HG02943 (cell line): Measurements from ENCODE around the gene PLCB3.
A peak's percentile ranks its signal among the peaks of the same experiment; 100 is the strongest.
"Not testable (repeated sequence)": the region's sequence is repeated elsewhere in the genome, so short reads cannot be mapped to it uniquely, and the experiment has no call there.

ENCODE experiments used
- ATAC-seq: cut with Tn5 transposase; IDR thresholded peaks from one replicate; pipeline ENCODE4 v1.9.1; 2021; ENCODE audit warnings: mild to moderate bottlenecking, low read depth, moderate library complexity; ENCODE audit not compliant: unreplicated experiment

The PLCB3 gene

DNA sequence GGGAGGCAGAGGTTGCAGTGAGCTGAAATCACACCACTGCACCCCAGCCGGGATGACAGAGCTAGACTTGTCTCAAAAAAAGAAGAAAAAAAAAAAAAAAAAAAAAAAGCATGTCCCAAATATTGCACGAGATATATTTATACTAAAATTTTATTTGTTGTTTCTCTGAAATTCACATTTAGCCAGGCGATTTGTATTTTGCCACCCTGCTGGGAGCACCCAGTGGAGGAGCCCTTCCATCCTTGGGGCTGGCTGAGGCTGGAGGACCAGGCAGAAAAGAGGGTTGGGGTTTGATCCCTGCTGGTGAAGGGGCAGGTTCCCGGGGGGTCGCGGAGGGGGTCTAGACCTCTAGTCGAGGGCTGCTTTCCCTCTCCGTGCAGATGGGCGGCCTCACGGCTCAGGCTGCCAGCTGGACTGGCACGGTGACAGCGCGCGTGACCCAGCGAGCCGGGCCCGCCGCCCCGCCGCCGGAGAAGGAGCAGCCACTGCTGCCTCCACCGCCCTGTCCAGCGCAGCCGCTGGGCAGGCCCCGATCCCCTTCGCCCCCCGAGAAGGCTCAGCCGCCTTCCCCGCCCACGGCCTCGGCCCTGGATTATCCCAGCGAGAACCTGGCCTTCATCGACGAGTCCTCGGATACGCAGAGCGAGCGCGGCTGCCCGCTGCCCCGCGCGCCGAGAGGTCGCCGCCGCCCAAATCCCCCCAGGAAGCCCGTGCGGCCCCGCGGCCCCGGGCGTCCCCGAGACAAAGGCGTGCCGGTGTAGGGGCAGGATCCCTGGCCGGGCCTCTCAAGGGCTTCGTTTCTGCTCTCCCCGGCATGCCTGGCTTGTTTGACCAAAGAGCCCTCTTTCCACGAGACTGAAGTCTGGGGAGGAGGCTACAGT, 47.9 kb downstream of the PLCB3 start:
- no peak for ATAC-seq

DNA sequence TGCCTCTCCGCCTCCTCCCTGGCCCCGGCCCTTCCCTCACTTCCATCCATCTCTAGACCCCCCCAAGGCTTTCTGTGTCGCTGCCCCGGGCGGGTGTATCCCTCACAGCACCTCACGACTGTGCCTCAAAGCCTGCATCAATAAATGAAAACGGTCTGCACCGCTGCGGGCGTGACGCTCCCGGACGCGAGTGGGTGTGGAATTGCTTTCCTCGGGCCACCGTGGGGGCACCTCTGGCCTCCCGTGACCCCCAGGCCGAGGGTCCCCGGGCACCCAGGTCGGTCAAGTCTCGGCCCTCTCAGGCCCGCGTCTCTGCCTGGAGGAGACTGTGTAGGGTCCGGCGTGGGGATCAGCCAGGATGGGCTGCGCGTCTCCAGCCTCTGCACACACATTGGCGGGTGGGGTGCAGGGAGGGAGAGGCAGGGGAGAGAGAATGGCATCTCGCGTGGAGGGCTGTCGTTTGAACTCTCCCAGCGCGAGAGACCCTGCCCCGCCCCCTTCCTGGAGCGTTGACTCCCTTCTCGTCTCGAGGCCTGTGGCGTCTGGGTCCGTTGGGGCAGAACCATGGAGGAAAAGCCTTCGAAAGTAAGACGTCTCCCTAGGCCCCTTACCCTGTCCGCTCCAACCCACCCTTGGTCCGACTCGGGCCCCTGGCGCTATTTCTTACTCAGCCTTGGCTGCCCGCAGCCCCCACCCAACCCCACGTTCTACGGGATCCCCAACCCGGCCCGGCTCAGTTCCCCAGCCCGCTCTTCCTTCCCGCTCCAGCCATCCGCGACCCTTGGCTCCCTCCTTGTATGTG, 48.7 kb downstream of the PLCB3 start, which contains the start of gene CATSPERZ:
CATSPERZ (plus strand) TSS at position 512 of the 802 bp plus-strand sequence; CDS start at position 565, 53 bp downstream.
- ATAC-seq = no peak

DNA sequence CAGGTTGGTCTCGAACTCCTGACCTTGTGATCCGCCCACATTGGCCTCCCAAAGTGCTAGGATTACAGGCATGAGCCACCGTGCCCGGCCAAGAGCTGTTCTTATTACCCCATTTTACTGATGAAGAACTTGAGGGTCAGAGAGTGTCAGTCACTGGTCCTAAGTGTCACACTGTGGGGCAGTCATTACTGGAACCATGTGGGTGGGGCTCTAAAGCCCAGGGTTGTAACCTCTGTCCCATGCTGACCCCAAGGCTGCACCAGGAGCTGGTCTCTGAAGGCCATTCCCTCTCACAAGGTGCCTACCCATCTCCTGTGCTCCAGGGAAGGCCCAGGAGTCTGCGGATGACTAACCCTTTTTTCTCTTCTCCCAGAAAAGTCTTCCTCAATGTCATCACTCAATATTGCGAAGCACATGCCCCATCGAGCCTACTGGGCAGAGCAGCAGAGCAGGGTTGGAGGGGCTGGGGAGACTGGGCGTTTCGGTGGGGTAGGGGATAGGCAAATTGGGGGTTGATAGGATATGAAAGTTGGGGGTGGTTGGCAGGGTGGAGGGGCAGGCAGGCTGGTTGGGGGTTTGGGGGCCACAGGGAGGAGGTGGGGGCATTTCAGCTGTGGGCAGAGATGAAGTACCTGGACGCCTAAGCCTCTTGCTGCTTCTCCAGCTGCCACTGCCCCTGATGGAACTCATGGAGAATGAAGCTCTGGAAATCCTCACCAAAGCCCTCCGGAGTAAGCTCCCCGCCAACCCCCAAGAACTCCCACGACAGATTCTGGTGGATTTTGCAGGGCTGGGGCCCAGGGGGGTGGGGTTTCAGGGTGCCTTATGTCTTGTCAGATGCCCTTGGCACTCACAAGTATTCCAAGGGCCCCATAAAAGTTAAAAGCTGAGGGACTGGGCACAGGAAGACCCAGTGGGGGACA, 52.0 kb downstream of the PLCB3 start:
- ATAC-seq = no peak

DNA sequence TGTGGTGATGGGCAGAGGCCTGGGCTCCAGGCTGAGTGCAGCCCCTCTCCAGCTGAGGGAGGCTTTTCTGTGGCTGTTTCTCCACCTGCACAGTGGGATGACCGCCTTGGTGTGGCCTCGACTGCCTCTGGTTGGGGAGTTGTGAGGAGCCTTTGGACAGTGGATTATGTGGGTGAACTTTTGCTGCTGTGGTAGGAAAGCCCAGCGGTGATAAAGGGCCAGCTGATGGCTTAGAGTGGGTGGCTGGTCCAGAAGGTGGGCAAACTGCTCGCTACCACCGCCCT, 52.6 kb downstream of the PLCB3 start:
- no peak for ATAC-seq

DNA sequence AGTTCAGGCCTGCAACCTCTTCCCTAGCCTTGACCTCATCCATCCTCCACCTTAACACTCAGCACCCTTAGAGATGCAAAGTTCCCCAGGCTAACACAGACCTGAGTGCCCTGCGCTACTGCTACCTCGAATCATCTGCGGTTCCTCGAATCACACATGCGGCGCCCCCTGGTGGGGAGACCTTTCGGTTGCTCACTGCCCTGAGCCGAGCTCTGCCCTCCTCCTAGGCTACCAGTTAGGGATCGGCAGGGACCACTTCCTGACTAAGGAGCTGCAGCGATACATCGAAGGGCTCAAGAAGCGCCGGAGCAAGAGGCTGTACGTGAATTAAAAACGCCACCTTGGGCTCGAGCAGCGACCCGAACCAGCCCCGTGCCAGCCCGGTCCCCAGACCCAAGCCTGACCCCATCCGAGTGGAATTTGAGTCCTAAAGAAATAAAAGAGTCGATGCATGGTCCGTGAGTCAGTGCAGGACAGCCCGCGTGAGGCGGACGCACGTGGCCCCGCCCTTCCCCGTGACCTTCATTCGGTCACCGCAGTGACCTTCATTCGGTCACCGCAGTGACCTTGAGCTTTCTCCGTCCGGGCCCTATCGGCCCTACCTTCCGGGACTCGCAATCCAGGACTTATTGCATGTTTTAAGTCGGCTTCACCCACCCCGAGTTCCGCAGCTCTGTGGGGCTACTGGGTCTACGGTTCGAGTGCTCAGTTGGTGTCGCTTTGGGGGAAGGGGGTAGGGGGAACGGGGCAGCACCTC, 53.2 kb downstream of the PLCB3 start:
- peak; percentile 11 for ATAC-seq

DNA sequence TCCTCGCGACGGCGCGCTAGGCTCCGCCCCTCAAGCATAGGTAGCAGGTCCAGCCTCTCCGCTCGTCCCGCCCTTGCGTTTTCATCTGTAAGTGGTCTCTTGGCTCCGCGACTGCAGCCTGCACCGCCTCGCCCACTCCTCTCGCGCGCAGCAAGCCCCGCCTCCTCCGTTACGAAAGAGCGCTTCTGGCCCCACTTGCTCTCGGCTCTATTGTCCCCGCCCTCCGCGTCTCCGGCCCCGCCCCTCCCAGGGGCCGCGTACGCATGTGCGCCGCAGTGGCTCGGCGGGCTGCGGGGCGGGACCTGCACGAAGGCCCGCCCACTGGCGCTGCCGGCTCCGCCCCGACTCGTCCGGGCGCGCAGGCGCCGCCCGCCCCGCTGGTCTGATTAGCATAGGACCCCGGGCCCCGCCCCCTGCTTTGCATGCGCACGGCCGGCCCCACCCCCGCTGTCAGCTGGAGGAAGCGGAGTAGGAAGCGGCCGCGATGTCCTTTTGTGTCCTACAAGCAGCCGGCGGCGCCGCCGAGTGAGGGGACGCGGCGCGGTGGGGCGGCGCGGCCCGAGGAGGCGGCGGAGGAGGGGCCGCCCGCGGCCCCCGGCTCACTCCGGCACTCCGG, 53.9 kb downstream of the PLCB3 start, which contains the start of gene ESRRA:
ESRRA (plus strand) TSS at position 450 of the 616 bp plus-strand sequence. CDS start 1,656 bp downstream, outside the sequence.
- ATAC-seq = peak; percentile 53

DNA sequence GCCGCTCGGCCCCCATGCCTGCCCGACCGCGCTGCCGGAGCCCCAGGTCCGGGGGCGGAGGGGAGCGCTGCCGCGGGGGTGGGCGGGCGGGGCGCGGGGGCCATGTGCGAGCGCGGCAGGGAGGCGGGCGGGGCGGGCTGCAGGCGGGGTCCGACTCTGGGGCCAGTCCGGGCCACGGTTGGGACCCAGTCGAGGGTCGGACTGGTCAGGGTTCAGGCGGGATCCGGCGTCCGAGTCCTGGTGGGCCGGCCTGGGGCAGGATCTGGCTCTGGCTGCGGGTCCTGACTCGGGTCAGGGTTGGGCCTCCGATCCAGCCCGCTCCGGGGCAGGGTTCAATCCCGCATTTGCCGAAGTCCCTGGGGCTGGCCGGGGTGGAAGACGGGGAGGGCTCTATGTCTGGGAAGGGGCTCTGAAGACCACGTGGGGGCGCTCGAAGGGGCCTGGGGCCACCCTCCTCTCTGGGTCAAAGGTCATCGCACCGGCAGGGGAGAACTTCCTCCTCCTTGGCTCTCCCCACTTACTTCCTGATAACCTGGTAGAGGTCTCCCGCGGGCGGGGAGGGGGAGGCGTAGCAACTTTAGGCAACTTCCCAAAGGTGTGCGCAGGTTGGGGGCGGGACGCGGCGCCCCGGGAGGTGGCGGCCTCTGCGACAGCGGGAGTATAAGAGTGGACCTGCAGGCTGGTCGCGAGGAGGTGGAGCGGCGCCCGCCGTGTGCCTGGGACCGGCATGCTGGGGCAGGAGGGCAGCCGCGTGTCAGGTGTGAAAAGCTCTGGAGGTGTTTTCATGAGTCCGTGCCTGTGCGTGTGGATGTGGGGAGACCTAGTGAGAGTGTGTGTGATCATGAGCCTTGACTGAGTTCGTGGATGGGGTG, 54.6 kb downstream of the PLCB3 start:
- peak; percentile 32 for ATAC-seq

DNA sequence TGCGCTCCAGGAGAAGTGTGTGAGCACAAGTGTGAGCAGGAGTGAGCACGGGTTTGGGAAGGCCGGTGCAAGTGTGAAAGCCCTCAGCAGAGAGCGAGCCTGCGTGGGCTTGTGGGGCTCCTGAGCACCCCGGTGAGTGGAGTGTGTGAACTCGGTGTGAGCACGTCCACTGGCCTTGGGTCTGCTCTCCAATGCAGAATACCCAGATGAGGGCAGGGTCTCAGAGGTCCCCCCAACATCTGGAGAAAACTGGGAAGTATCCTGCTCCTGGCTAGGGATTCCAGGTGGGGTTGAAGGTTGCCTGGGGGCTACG, 55.2 kb downstream of the PLCB3 start:
- no peak for ATAC-seq

DNA sequence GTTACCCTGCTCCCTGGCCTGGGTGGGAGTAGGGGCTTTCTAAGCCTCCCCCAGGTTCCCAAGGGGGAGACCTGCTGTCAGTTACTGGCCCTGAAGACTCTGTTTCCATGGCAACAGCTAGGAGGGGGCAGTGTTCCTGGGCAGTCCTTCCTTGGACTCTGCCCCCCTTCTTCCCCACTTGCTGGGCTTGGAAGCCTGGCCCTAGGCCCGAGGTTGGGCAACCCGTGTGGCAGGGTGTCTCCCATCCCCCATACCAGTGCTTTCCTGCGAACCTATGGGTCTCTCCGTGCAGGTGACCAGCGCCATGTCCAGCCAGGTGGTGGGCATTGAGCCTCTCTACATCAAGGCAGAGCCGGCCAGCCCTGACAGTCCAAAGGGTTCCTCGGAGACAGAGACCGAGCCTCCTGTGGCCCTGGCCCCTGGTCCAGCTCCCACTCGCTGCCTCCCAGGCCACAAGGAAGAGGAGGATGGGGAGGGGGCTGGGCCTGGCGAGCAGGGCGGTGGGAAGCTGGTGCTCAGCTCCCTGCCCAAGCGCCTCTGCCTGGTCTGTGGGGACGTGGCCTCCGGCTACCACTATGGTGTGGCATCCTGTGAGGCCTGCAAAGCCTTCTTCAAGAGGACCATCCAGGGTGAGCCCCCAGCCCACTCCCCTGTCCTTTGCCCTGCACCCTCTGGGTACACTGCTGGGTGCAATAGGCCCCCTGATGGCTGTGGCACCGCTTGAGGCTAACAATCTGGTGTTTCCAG, 55.7 kb downstream of the PLCB3 start:
- ATAC-seq = no peak

DNA sequence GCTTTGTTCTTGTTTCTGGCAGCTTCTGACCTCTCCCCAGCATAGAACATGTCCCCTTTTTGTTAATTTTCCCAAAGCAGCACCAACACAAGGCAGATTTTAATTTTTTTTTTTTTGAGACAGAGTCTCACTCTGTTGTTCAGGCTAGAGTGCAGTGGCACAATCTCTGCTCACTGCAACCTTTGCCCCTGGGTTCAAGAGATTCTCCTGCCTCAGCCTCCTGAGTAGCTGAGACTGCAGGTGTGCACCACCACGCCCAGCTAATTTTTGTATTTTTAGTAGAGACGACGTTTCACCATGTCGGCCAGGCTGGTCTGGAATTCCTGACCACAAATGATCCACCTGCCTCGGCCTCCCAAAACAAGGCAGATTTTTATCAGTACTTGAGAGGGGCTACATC, 56.5 kb downstream of the PLCB3 start:
- not testable (repeated sequence) for ATAC-seq

DNA sequence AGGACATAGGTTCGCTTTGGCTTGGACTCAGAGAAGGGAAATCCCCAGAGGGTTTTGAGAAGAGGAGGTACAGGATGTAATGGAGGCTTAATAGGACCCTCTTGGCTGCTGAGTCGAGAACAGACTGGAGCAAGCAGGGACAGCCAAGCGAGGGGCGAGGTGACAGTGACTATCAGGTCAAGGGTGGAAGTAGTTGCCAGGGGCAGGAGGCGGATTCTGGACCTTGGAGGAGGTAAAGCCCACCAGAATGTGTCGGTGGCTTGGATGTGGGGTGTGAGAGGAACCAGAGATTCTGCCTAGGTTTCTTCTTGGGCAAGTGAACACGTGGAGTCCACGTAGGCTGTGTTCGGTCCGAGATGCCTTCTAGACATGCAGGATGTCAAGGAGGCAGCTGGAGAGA, 61.6 kb downstream of the PLCB3 start:
- no peak for ATAC-seq

DNA sequence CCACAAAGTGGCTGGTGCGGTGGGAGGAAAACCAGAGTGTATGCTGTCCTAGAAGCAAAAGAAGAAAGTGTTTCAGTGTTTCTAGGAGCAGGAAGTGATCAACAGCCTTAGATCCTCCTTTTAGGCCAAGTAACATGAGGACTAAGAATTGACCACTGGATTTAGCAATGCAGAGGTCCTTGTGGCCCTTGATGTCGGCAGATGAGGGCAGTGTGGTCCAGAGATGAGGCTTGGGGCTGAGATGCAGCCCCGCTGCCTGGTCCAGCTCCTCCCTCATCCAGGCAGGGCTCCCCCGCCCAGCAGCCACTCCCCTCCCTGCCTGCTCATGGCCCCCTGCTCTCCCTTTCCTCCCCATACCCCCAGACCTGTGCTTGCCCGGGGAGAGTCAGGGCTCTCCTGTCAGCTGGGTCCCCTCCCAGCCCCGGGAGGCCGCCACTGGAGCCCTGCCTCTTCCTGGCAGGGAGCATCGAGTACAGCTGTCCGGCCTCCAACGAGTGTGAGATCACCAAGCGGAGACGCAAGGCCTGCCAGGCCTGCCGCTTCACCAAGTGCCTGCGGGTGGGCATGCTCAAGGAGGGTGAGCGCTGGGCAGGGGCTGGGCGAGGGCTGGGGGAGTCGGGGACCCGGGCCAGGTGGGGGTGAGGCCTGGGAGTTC, 62.3 kb downstream of the PLCB3 start:
- ATAC-seq = no peak

DNA sequence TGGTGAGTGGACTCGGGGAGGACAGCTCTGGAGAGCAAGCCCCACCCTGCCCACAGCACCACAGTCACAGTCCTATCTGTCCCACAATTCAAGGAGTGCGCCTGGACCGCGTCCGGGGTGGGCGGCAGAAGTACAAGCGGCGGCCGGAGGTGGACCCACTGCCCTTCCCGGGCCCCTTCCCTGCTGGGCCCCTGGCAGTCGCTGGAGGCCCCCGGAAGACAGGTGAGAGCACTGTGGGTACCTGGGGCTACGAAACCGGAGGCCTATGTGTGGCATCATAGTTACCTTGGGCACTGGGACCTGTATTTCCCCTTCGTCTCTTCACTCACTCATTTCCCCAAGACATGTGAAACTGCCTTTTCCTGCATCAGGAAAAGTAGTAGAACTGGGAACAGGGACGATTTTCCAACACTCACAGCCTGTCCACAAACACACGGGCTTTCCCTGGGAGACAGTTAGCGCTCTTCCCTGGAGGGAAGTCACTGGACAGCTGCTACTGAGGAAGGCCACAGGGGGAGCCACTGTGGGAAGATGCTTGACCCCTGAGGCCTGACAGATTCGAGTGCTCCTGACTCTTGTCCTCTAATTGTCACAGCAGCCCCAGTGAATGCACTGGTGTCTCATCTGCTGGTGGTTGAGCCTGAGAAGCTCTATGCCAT, 62.9 kb downstream of the PLCB3 start:
- ATAC-seq = no peak

DNA sequence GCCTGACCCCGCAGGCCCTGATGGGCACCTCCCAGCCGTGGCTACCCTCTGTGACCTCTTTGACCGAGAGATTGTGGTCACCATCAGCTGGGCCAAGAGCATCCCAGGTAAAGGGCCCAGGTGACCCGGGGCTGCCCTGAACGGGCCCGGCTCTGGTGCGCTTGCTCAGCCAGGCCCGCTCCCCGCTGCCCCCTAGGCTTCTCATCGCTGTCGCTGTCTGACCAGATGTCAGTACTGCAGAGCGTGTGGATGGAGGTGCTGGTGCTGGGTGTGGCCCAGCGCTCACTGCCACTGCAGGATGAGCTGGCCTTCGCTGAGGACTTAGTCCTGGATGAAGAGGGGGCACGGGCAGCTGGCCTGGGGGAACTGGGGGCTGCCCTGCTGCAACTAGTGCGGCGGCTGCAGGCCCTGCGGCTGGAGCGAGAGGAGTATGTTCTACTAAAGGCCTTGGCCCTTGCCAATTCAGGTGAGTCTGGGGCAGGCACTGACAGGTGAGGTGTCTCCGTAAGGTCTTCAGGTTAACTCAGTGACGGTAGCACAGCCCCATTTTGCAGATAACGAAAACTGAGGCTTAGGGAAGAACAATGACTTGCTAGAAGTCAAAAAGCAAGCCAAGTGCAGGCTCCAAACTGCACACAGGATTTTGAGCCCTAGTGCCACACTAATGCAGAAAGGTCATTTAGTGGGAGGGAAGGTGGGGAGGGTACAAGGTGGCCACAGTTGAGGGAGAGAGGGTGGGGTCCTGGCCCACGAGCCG, 63.7 kb downstream of the PLCB3 start:
- ATAC-seq = no peak

DNA sequence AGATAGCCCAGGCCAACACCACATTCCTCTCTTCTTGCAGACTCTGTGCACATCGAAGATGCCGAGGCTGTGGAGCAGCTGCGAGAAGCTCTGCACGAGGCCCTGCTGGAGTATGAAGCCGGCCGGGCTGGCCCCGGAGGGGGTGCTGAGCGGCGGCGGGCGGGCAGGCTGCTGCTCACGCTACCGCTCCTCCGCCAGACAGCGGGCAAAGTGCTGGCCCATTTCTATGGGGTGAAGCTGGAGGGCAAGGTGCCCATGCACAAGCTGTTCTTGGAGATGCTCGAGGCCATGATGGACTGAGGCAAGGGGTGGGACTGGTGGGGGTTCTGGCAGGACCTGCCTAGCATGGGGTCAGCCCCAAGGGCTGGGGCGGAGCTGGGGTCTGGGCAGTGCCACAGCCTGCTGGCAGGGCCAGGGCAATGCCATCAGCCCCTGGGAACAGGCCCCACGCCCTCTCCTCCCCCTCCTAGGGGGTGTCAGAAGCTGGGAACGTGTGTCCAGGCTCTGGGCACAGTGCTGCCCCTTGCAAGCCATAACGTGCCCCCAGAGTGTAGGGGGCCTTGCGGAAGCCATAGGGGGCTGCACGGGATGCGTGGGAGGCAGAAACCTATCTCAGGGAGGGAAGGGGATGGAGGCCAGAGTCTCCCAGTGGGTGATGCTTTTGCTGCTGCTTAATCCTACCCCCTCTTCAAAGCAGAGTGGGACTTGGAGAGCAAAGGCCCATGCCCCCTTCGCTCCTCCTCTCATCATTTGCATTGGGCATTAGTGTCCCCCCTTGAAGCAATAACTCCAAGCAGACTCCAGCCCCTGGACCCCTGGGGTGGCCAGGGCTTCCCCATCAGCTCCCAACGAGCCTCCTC, 64.6 kb downstream of the PLCB3 start:
- not testable (repeated sequence) for ATAC-seq
